ENCODE results near the gene TMEFF1.

Gene TMEFF1

GRCh38 chr9:100448266-100448665 is 24.7 kb upstream of the TMEFF1 start:
- no peak for DNase-seq

- DNase-seq = no peak
Observed at GRCh38 chr9:100449420-100449819, 23.5 kb upstream of the TMEFF1 start.

GRCh38 chr9:100452894-100453293 is 20.1 kb upstream of the TMEFF1 start:
- DNase-seq = no peak

- no peak for DNase-seq
Observed at GRCh38 chr9:100455470-100455869, 17.5 kb upstream of the TMEFF1 start.

GRCh38 chr9:100457517-100457916 is 15.4 kb upstream of the TMEFF1 start:
- no peak for DNase-seq

GRCh38 chr9:100459963-100460362 is 13.0 kb upstream of the TMEFF1 start:
- peak; percentile 27 for DNase-seq

- no peak for DNase-seq
Observed at GRCh38 chr9:100465274-100465673, 7.7 kb upstream of the TMEFF1 start.

- DNase-seq = no peak
Observed at GRCh38 chr9:100465761-100466160, 7.2 kb upstream of the TMEFF1 start.

GRCh38 chr9:100466171-100466828 is 6.6 kb upstream of the TMEFF1 start:
- DNase-seq = no peak

- no peak for DNase-seq
Observed at GRCh38 chr9:100466829-100467221, 6.1 kb upstream of the TMEFF1 start.

- no peak for DNase-seq
Observed at GRCh38 chr9:100468041-100468440, 4.9 kb upstream of the TMEFF1 start.

GRCh38 chr9:100472268-100472667 is 681 bp upstream of the TMEFF1 start:
- no peak for DNase-seq

GRCh38 chr9:100473276-100474081 is 530 bp downstream of the TMEFF1 start:
- no peak for DNase-seq

GRCh38 chr9:100474082-100474923 is 1.4 kb downstream of the TMEFF1 start:
- DNase-seq = no peak

GRCh38 chr9:100474924-100475276 is 2.0 kb downstream of the TMEFF1 start:
- DNase-seq = no peak

GRCh38 chr9:100477241-100477640 is 4.3 kb downstream of the TMEFF1 start:
- no peak for DNase-seq

- no peak for DNase-seq
Observed at GRCh38 chr9:100478192-100478591, 5.2 kb downstream of the TMEFF1 start.

GRCh38 chr9:100479820-100480219 is 6.9 kb downstream of the TMEFF1 start:
- no peak for DNase-seq

GRCh38 chr9:100485196-100485595 is 12.2 kb downstream of the TMEFF1 start:
- DNase-seq = no peak

- no peak for DNase-seq
Observed at GRCh38 chr9:100486479-100487176, 13.7 kb downstream of the TMEFF1 start.

- no peak for DNase-seq
Observed at GRCh38 chr9:100488177-100488576, 15.2 kb downstream of the TMEFF1 start.

- DNase-seq = no peak
Observed at GRCh38 chr9:100489836-100490235, 16.9 kb downstream of the TMEFF1 start.

GRCh38 chr9:100492952-100493351 is 20.0 kb downstream of the TMEFF1 start:
- no peak for DNase-seq

Data from MV-4-11 (cell line).